Hippocampal formation (tissue), 2 donors: Measurements from ENCODE around the gene ADGRV1.

Experiments
- DNase-seq, 2 donors: peaks; one replicate each; lab custom pipeline; 2025; lab: John Stamatoyannopoulos, UW

Gene ADGRV1, protein sequence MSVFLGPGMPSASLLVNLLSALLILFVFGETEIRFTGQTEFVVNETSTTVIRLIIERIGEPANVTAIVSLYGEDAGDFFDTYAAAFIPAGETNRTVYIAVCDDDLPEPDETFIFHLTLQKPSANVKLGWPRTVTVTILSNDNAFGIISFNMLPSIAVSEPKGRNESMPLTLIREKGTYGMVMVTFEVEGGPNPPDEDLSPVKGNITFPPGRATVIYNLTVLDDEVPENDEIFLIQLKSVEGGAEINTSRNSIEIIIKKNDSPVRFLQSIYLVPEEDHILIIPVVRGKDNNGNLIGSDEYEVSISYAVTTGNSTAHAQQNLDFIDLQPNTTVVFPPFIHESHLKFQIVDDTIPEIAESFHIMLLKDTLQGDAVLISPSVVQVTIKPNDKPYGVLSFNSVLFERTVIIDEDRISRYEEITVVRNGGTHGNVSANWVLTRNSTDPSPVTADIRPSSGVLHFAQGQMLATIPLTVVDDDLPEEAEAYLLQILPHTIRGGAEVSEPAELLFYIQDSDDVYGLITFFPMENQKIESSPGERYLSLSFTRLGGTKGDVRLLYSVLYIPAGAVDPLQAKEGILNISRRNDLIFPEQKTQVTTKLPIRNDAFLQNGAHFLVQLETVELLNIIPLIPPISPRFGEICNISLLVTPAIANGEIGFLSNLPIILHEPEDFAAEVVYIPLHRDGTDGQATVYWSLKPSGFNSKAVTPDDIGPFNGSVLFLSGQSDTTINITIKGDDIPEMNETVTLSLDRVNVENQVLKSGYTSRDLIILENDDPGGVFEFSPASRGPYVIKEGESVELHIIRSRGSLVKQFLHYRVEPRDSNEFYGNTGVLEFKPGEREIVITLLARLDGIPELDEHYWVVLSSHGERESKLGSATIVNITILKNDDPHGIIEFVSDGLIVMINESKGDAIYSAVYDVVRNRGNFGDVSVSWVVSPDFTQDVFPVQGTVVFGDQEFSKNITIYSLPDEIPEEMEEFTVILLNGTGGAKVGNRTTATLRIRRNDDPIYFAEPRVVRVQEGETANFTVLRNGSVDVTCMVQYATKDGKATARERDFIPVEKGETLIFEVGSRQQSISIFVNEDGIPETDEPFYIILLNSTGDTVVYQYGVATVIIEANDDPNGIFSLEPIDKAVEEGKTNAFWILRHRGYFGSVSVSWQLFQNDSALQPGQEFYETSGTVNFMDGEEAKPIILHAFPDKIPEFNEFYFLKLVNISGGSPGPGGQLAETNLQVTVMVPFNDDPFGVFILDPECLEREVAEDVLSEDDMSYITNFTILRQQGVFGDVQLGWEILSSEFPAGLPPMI (N-terminal part only)

DNA sequence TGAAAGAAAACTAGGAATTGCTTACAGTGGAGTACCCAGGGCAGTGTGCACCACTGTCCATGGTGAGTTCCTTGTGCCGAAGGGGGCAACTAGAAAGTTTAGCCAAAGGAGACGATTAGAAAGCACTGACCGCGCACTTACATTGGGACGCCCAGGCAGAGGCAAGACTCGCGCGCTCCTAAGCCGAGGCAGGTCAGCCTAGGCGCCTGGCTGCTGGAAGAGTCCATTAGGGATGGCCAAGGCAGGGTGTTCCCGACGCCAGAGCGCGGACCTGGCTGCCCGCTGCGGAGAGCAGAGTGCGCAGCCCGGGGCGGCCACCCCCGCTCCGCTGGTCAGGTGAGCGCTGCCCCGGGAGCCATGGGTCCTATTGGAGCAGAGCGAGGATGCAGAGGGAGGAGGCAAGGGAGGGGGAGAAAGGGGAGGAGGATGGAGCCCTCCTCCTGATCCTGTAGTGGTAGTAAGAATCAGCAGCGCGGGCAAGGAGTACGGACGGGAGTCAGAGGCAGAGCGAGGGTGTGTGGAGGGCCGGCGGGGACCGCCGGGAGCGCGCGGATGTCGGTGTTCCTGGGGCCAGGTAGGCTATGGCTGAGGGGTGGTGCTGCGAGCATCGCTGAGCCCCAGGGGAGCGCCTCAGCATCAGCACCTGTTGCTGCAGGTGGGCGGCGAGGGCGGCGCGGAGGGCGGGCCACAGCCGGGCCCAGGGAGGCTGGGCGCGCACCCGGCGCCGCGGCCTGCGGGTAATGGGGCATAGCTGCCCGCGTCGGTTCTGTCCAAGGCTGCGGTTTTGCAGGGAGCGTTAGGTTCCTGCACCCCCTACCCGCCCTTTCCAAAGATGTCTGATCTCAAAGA, at the start of gene ADGRV1:
Gene ADGRV1, plus strand, starts transcription at position 454 of the 849 bp plus-strand sequence. Its CDS starts 99 bp downstream, at position 553.
- DNase-seq, result peak; percentile 56 to 57

DNA sequence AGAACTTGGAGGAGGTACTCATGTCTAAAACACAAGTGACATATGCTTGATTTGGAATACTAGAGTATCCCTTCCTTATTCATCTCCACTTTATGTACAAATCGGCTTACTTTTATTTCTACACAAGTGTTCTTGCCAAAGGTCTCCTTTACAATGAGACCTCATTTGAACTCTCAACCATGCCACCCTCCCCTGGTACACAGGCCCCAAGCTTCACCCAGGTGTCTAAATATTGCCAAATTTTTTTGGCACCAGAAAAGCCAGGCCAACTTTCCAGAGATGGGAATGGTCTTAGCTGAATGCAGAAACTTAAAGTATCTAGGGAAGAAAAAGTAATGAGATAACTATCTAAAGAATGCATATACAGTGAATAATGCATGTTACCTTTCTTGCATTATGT, 48.2 kb upstream of the ADGRV1 start:
- DNase-seq, result no peak

DNA sequence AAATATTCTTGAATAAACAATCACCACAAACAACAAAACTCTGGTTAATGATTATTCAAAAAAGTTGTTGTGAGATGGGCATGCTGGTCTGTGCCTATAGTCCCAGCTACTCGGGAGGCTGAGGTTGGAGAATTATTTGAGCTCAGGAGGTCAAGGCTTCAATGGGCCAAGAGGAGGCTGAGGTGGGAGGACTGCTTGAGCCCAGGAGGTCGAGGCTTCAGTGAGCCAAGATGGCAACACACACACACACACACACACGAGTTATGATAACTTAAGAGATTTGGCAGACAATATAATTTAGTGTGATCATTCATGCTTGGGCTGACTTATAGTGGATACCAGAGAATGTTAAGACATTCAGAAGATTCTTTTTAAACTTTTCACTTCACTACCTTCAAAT, 44.1 kb upstream of the ADGRV1 start:
- no peak for DNase-seq

DNA sequence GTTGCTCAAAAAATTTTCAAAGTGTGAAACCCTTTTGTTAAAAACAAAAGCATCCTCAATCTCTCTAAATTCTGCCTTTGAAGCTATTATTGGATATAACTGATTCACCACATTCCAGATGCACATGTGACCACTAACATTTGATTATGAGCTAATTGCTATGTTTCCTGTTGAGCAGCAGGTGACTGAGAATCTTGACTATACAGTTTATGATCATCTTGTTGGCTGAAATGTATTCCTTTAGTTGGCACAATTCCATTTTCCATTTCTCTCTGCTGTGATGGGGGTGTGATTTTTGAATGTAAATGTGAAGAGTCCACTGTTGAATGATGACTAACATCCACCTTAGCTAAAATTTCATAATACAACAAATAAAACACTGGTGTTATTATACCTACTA, 39.9 kb upstream of the ADGRV1 start:
- DNase-seq, result no peak

DNA sequence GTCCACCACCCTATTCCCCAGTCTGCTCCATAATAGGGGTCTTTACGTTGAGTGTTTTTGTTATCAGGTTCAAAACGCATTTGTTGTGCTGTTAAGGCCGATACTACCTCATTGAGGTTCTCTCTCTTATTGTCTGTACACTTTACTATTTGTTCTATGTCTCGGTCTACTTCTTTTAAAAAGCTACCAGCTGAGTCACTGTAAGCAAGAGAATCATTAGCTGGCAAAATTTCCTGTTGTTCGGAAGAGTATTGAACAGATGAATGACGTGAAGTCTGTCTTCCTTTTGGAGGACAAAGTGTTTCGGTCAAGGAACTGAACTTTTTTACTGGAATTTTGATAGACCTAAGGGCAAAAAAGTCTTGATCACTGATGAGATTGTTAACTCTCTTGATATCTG, 39.5 kb upstream of the ADGRV1 start:
- no peak for DNase-seq

DNA sequence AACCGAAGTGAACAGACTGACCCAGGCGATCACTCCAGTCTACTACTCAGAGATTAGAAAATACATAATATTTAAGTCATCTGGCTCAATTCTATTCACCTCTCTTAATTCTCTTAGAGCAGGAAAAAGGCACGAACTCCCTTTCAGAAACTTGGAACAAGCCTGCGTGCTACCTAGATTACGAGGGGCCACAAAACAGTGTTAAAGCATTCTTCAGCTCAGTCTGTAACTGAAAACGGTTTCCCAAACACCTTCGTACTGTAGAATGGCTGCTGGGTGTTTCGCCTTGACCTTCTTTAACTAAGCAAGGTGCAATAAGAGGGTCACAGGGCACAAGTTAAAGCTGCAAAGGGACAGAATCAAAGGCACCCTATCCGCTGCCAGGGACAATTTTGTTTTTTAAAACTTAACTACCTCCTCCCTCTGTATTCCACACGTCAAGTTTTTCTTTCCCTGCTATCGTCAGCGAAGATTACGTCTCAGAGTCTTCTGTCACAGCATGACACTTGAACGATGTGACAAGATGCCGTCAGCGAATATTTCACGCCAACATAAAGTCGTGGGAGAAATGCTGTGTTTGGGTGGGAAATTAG, 29.9 kb upstream of the ADGRV1 start:
- DNase-seq, result peak in 1 of 2 donors; percentile 34

DNA sequence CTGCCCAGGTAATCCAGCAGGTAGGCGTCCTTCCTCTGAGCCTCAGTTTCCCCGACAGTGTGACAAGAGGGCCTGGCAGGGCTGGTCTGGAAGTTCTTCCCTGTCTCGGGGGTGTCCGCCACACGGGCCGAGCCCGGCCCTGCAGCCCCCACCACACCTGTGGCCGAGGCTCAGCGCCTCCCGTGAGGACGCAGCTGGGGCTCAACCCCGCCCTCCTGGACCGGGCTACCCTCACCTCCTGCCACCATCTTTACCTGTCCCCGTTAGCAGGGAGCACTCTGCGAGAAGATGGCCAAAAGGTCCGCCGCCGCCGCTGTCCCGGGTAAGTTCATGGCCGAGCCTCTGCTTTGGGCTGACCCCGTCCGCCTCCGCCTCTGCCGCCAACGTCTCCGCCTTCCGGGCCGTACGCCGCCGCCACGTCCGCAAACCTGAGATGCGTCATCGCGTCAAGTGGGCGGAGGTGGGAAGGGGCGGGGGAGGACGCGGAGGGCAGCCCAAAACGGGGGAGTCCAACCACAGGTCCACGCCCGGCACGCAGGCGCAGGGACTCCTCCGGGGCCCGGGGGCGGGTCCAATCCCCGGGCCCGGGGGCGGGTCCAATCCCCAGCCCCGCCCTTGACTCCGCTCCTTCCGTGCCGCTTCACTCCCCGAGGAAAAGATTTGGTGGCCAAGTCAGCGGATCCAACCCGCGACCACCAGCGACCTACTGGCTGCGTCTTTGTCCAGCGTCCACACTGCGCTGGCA, 29.2 kb upstream of the ADGRV1 start, which contains the start of gene LYSMD3:
Gene LYSMD3, minus strand, starts transcription at position 391 of the 745 bp plus-strand sequence. CDS start 4,295 bp downstream, outside the sequence.
- DNase-seq, result peak; percentile 91 to 95

DNA sequence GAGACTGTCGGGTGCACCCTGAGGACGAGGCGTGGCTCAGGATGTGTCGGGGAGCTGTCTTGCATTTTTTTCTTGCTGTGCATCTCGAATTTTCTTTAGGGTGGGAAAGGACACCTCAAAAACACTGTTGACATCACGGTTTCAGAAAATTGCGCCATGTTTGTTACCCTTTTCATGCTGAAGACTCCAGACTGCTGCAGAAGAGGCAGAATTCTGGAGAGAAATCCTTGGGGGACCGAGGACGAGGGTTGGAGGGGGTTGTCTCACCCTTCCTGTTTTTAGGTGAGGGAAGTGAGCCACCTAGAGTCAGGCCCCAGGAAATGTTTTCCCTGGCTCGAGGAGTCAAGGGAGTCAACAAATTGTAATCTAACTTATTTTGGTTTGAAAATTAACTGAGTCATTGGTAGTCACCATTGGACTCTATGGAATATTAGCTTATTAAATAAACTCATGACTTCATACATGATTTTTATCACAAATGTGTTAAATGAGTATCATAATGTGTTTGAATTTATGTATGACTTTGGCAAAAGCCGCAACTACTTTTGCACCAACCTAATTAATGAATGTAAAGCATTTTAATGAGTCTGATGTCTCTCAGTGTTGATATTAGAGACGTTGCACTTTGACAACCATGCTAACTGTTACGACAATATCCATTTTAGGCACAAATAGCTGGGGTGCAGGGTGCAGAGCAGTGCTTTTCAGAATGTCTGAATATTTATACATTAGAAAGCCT, 28.5 kb upstream of the ADGRV1 start:
- DNase-seq, result peak; percentile 84 to 87

DNA sequence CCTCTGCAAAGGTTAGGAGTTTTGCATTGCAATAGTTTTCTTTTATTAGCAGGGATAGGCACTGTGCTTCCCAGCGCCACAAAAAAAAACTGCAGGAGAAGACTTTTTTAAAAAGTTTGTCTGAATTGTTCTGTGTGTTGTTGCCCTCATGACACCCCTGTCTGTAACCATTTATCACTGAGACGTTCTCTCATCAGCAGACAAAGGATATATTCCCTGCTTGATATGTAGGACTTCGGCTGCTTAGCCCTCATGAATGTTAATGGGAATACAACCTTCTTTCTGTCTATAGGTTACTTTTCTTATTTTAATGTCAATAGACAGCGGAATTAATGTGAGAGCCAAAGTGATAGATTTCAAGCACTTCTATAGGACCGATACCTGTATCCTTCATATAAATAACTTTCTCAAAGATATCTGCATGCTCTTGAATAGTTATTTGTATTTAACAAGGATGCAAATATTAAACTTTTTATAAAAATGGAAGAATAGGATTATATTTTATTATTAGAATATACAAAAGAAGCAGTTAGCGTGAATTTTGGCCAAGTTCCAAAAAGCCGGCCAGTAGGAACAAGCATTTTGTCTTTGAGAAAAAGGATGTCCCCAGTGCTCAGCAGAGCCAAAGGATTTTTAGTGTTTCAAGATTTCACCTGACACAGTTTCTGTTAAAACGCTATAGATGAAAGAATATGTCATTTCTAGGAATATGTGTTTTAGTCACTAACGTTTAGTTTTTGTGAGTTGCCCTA, 27.7 kb upstream of the ADGRV1 start:
- DNase-seq, result no peak

DNA sequence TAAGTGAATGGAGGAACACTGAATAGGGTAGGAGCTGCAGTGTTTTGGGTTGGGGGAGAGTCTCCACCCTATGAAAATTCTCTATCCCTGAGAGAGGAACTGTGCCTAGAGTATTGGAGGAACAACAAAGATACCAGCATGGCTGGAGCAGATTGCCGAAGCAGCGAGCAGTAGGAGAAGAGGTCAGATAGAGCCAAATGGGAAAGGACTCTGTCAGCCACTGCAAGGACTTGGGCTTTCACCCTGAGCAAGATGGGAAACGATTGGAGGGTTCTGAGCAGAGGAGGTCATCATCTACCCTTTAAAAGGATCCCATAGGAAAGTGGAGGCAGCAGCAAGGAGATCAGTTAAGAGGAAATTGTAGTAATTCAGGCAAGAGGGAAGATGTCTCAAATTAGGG, 24.8 kb upstream of the ADGRV1 start:
- no peak for DNase-seq

DNA sequence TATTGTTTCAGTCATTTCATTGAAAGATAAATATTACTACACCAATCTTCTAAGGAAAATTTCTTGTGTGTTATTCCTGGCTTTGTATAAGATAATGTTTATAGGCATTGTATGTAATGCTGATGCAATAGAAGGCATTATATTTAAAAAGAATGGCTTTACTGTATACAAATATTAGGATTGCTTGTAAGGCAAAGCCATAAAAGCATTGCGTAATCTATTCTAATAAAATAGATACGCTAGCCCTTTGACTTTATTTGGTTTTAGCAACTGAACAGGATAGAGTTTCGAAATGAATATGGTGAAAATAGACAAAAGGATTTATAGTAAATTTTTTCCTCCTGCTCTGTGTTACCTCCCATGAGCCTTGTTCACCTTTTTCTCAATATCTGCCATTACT, 23.7 kb upstream of the ADGRV1 start:
- no peak for DNase-seq

DNA sequence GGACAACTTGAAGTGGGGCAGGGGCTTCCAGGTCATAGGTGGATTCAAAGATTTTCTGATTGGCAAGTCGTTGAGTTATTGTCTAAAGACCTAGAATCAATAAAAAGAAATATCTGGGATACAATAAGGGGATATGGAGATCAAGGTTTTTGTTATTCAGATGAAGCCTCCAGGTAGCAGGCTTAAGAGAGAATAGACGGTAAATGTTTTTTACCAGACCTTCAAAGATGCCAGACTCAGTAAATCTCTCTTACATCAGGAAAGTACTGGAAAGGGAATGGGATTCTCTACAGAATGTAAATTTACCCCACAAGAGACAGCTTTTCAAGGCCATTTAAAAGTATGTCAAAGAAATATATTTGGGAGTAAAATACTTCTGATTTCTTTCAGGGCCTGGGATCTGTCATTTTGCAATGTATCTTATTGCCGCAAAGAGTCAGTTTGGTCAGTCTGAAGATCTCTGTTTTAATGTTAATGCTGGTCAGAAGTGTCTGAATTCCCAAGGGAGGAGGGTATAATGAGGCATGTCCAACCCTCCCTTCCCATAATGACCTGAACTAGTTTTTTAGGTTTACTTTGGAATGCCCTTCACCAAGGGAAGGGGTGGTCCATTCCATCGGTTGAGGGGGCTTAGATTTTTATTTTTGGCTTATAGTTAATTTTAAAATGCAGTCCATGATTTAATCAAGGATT, 15.6 kb upstream of the ADGRV1 start:
- DNase-seq, result no peak

DNA sequence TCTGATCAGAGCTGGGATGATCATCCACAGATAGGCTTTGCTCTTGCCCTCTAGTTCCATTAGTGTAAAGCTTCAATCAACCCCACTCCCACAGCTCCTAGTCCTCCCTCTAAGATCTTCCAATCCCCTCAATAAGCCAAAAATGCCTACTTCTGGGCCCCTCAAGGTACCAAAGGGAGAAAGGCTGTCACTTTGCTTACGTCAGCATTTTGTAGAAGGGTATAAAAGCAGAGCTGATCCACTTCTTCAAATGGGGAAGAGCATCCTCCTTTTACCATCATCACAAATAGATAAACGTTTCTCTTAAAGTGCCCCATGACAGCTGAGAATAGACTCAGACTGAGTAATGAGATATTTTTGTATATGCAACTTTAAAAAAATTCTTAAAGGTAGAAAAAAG, 13.1 kb upstream of the ADGRV1 start:
- no peak for DNase-seq

DNA sequence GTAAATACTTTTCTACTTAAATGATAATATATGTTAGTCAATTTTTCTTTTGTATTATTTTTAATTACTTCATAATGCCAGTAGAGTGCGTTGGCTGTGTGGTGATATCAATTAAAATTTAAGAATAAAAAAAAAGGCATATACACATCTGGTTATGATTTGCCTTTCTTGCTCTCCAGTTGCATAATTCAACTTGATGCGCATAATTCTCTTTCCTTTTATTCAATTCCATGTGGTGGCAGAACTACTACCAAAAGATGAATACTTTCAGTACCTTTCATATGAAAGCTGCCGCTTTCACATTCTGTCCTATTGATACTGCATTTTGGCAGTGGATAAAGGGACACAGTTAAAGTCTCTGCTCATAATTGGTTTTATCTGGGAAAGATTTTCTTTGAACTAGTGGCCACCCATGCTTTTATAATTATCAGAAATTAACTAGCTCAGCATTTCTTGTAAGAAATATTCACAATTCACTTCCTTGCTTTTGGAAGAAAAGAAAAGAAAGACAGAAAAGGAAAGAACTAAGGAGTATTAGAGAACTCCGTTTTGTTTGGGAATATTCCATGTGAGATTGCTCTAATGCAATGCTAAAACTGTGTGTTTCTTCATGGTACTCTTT, 12.3 kb upstream of the ADGRV1 start:
- no peak for DNase-seq

DNA sequence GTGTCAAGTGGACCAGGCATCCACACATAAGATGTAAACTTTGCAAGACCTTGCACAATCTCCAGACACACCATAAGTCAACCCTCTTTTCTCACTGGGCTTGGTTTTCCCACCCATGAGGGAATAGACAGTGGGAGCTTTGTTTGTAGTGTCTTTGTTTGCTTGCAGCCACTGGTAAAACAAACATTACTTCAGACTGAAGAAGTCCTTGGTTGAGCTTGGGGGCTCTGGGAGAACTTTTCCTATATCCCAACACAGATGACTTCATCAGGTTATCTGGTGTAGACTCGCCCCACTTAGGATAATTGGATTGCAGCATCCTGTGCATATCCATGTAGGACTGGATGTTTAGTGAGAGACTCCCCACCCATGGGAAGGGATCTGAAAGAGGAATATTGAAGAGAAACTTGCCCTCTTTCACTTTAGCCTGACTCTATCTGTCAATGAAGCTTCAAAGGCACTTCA, 11.5 kb upstream of the ADGRV1 start:
- no peak for DNase-seq

DNA sequence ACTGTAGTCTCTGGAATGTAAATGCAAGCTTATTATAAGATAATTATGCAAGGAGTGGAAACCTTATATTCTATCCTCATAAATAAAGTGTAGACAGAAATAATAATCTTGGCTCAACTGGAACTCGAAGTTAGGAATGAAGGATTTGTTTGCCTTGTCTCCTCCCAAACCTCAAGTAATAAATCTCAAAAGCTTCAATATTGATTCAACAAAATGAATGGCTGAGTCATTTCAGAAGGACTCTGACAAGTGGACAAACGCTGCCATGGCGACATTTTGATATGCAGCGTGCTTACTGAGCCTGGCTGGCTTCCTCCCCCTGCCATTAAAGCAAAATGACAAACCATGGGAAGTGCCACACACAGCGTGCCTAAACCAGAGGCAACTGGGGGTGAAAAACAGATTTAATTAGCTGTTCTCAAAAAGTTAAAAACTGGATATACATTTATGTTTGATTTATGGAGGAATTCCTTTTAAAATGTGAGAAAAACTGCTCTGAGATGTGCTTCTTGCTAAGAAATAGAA, 10.5 kb upstream of the ADGRV1 start:
- DNase-seq, result no peak

DNA sequence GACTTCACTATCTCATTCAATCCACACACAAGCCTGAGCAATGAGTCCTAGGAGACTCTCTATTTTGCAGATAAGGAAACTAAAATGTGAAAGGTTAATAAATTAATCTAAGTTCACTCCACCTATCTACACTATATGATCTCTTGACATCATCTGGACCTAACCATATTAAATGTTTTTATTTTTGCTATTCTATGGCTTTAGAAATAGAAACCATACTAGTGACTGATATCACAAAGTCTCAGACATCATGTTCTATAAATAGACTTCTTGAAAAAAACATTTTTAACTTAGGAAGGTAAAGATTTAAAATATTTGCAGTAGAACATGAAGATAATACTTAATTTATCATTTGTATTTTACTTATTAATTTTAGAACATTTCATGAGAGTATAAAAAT, 9.4 kb upstream of the ADGRV1 start:
- no peak for DNase-seq
